GM23338 (cell line): Measurements from ENCODE around the gene AMIGO1. TPM values are rescaled to one million over a fixed set of nuclear protein-coding genes. Genes with fewer than 3 reads are reported as not detected.

Experiments used
- ATAC-seq: fragments of 200-7000 bp; cut with Tn5 transposase; 3 replicates; pipeline ENCODE4 v1.9.1; 2020
- DNase-seq: peaks from one replicate; pipeline ENCODE4 v3.0.0-alpha.2; 2015; ENCODE audit warnings: low spot score
- H2AFZ ChIP-seq: fragments of 200-600 bp; sonication (generic); 2 replicates; pipeline ENCODE4 v1.8.0; 2016; ENCODE audit warnings: antibody characterized with exemption, mild to moderate bottlenecking, moderate library complexity
- H3F3A ChIP-seq: fragments of 200-600 bp; sonication (generic); replicated peaks from 2 replicates; pipeline ENCODE4 v1.8.0; 2017; ENCODE audit warnings: antibody characterized with exemption, mixed run types, low read depth
- H3K27ac ChIP-seq: fragments of 200-600 bp; sonication (generic); 2 replicates; pipeline ENCODE4 v1.6.1; 2016; ENCODE audit warnings: low read depth
- H3K27me3 ChIP-seq: fragments of 200-600 bp; sonication (generic); 2 replicates; pipeline ENCODE4 v1.8.0; 2016; ENCODE audit warnings: mild to moderate bottlenecking, mixed run types, moderate library complexity; ENCODE audit not compliant: insufficient read depth
- H3K36me3 ChIP-seq: fragments of 200-600 bp; sonication (generic); 2 replicates; pipeline ENCODE4 v1.8.0; 2016; ENCODE audit warnings: mild to moderate bottlenecking; ENCODE audit not compliant: insufficient read depth
- H3K4me1 ChIP-seq: fragments of 200-600 bp; sonication (generic); 2 replicates; pipeline ENCODE4 v1.8.0; 2016; ENCODE audit warnings: mild to moderate bottlenecking, moderate library complexity; ENCODE audit not compliant: insufficient read depth
- H3K4me2 ChIP-seq: fragments of 200-600 bp; sonication (generic); 2 replicates; pipeline ENCODE4 v1.7.1; 2017; ENCODE audit warnings: mixed run types
- H3K4me3 ChIP-seq: fragments of 200-600 bp; sonication (generic); 2 replicates; pipeline ENCODE4 v1.6.1; 2016; ENCODE audit warnings: mixed run types
- H3K79me2 ChIP-seq: fragments of 200-600 bp; sonication (generic); replicated peaks from 2 replicates; pipeline ENCODE4 v1.8.0; 2017; ENCODE audit warnings: mild to moderate bottlenecking; ENCODE audit not compliant: insufficient read depth
- H3K9me2 ChIP-seq: fragments of 200-600 bp; sonication (generic); 2 replicates; pipeline ENCODE4 v1.8.0; 2017; ENCODE audit not compliant: insufficient read depth
- H4K20me1 ChIP-seq: fragments of 200-600 bp; sonication (generic); replicated peaks from 2 replicates; pipeline ENCODE4 v1.8.0; 2017; ENCODE audit warnings: mild to moderate bottlenecking; ENCODE audit not compliant: insufficient read depth
- H3K27ac Mint-ChIP-seq: 2 replicates; pipeline ENCODE4 v1.8.0; 2020; ENCODE audit warnings: inconsistent platforms, mild to moderate bottlenecking, moderate library complexity, mixed read lengths
- H3K27me3 Mint-ChIP-seq: 3 replicates; pipeline ENCODE4 v1.8.0; 2022; ENCODE audit warnings: low read depth, mild to moderate bottlenecking, moderate library complexity, mixed read lengths, inconsistent platforms; ENCODE audit not compliant: insufficient read depth, poor library complexity
- H3K36me3 Mint-ChIP-seq: 3 replicates; pipeline ENCODE4 v1.8.0; 2021; ENCODE audit warnings: low read depth, mild to moderate bottlenecking, inconsistent platforms, moderate library complexity, mixed read lengths
- H3K4me1 Mint-ChIP-seq: 3 replicates; pipeline ENCODE4 v1.8.0; 2020; ENCODE audit warnings: mild to moderate bottlenecking, inconsistent platforms, mixed read lengths
- H3K4me3 Mint-ChIP-seq: 3 replicates; pipeline ENCODE4 v1.8.0; 2021; ENCODE audit warnings: moderate library complexity, mild to moderate bottlenecking, inconsistent platforms, mixed read lengths
- H3K9me3 Mint-ChIP-seq: 3 replicates; pipeline ENCODE4 v1.8.0; 2020; ENCODE audit warnings: moderate library complexity, mild to moderate bottlenecking, inconsistent platforms, mixed read lengths
- EZH2 ChIP-seq: fragments of 200-600 bp; sonication (generic); IDR thresholded peaks from one replicate; pipeline ENCODE4 v1.8.0; 2017; ENCODE audit warnings: antibody characterized with exemption, mild to moderate bottlenecking, low read depth; ENCODE audit not compliant: unreplicated experiment
- EZH2phosphoT487 ChIP-seq: fragments of 200-600 bp; sonication (generic); IDR thresholded peaks from one replicate; pipeline ENCODE4 v1.8.1; 2018; ENCODE audit warnings: antibody characterized with exemption; ENCODE audit not compliant: unreplicated experiment
- POLR2AphosphoS5 ChIP-seq: IDR thresholded peaks from 2 replicates; pipeline ENCODE4 v1.6.1; 2016; ENCODE audit warnings: antibody characterized with exemption, low read depth
- ZNF462 ChIP-seq: fragments of 250-450 bp; sonication (Bioruptor Pico); IDR thresholded peaks from 2 replicates; pipeline ENCODE4 v1.5.0; 2020; ENCODE audit warnings: mild to moderate bottlenecking, moderate library complexity
- polyA plus RNA-seq: library from polyadenylated mRNA; unstranded; fragments of >200 nt; fragmentation: Nextera tagmentation; extraction: Ambion mirVana; gene quantifications from 2 replicates; pipeline ENCODE4 v1.2.1, GENCODE V29; 2016
- total RNA-seq: library from RNA; depleted of rRNA; stranded (reverse); fragments of >200 nt; shearing (Covaris generic); gene quantifications from 2 replicates; pipeline ENCODE4 v1.2.3, GENCODE V29; 2014

The AMIGO1 gene
- total and polyA plus RNA-seq, 2 experiments from 2014 or later = 0.53 to 3.8 TPM

DNA sequence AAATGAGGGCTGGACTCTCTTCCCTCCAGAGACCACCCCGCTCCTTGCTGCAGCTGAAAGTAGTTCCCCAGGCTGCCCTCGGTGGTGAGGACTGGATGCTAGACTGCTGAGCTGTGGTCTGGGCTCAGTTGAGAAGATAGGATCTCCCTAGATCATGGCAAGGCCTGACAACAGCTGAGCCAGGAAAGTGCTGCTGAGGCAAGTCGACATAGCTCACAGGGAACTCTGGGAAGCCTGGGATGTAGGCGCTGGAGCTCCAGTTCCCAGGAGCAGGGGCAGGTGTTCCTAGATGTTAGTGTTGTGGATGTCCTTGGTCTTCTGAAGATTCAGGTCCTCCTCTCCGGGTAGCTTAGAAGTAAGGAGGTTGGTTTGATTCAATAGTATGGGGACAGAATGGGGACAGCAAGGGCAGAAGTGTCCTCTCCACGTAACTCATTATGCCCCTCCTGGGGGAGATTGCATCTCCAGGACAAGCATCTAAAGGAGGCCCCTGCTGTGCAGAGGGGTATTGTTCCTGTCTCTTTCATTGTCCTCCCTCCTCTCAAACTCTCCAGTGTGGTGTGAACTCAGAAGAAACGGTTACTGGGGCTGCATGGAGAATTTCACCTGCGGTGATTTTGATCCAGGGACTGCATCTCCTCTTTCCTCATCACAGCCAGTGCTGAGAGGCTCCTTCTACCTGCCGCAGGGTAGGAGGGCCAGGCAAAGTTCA, 11.9 kb downstream of the AMIGO1 start (continued):
- TF ChIP-seq ZNF462 (CRISPR knock-in tag) (no peak), EZH2phosphoT487 (no peak), EZH2 (no peak), POLR2AphosphoS5 (no peak)

DNA sequence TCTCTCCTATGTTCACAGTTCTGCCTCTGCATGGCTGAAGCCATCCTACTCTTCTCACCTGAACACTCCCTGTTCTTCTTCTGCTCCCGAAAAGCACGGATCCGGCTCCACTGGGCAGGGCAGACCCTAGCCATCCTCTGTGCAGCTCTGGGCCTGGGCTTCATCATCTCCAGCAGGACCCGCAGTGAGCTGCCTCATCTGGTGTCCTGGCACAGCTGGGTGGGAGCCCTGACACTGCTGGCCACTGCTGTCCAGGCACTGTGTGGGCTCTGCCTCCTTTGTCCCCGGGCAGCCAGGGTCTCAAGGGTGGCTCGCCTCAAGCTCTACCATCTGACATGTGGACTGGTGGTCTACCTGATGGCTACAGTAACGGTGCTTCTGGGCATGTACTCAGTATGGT, 13.8 kb downstream of the AMIGO1 start:
- no peaks in the 10 kb centered on the region for H4K20me1 ChIP-seq
- no peak for ATAC-seq
- H3K4me3 Mint-ChIP-seq = peak overlapping the region; percentile 93

More for the DNA sequence above, 13.8 kb downstream of the AMIGO1 start:
- Histone ChIP-seq H3F3A (no peaks in the 10 kb centered on the region; the same call in 1 of the 2 replicates), H3K4me2 (no peak overlapping the region), H3K27ac (no peak overlapping the region), H3K4me3 (no peak overlapping the region), H3K36me3 (no peaks in the 10 kb centered on the region), H3K9me2 (no peaks in the 10 kb centered on the region), H2AFZ (no peak overlapping the region), H3K79me2 (no peaks in the 10 kb centered on the region), H3K4me1 (peaks cover 16% of the 10 kb centered on the region), H3K27me3 (no peaks in the 10 kb centered on the region)
- peaks cover 19% of the 10 kb centered on the region for H3K27me3 Mint-ChIP-seq
- H3K4me1 Mint-ChIP-seq = peaks cover 24% of the 10 kb centered on the region
- no peak overlapping the region for H3K27ac Mint-ChIP-seq
- no peaks in the 10 kb centered on the region for H3K9me3 Mint-ChIP-seq
- no peak for DNase-seq
- TF ChIP-seq EZH2 = no peak
- no peak for TF ChIP-seq EZH2phosphoT487
- peaks cover 11% of the 10 kb centered on the region for H3K36me3 Mint-ChIP-seq
